SKM-1 (cell line): ENCODE results near the gene KDM5B.
"Not testable (repeated sequence)": the region's sequence is repeated elsewhere in the genome, so short reads cannot be mapped to it uniquely, and the experiment has no call there.

Experiments
- DNase-seq: peaks from one replicate; lab custom pipeline; 2025; ENCODE audit not compliant: unreplicated experiment; lab: John Stamatoyannopoulos, UW

The KDM5B gene

DNA sequence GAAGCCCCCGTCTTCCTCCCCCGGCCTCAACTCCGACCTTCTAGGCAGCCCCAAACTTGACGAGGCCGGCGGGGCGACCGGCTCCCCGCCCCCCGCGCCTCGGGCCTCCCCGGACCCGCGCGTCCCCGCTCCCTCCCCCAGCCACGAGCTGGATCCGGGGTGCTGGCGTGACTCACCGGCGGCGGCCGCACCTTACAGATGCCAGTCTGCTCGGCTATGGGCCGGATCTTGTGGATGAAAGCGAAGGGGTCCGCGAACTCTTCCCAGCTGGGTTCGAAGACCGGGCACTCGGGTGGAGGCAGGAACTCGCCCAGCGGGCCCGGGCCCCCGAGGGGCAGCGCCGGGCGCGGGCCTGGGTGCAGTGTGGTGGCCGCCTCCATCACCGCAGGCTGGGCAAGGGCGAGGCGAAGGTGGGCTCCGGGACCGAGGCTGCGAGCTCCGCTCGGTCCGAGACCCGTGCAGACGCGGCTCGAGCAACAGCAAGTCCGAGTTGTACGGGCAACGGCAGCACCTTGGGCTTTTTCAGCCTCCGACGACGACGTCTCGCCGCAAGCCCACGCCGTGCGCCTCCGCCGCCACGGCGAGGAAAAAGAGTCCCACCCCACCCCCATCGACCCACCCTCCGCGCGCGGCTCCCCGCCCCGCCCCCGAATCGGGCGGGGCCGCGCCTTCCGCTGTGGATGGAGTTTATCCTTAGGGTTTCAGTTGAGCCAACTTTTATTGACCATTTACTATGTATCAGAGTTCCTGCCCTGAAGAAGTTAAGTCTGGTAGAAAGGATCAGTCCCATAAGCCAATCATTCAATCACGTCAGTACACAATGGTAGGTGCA is at the start of gene KDM5B:
Gene KDM5B, minus strand, starts transcription at position 496 of the 832 bp plus-strand sequence. Its CDS starts 116 bp downstream, at position 380.
- peak; percentile 51 for DNase-seq

DNA sequence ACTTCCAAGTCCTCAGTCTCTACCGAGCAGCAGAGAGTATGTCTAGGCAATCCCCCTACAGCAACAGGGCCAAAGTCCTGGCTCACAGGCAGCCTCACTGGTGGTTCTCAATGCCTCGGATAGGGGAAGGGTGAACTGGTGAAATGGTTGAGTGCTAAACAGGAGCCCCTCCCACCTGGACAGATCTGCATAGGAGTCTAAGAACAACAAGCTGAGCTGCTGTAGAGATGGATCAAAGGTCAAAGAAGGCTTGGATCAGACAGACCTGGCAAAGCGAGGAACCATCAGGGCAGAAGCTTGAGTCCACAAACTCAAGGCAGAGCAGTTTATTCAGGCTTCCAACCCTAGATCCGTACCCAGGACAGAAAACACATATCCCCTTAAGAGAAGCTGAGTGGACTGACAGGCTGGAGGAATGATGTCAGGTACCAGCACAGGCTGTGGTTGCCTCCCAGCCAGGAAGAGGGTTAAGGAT is 49.0 kb upstream of the KDM5B start:
- no peak for DNase-seq

DNA sequence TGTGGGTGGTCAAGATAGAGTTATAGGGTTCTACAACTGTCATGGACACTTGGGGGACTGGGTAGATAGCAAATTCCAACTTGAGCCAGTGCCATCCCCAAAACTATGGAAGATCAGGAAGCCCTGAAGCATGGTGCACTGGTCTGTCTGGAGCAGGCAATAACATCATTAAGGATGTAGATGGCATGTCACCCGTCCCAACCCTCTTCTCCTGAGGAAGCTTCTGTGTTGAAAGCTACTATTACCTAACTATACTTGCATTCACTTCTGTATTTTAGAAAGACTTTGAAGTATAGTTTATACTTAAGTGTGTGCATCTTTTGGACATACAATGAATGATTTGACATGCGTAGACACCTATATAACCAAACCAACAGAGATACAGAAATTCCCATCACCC is 47.8 kb upstream of the KDM5B start:
- DNase-seq, result peak; percentile 83

DNA sequence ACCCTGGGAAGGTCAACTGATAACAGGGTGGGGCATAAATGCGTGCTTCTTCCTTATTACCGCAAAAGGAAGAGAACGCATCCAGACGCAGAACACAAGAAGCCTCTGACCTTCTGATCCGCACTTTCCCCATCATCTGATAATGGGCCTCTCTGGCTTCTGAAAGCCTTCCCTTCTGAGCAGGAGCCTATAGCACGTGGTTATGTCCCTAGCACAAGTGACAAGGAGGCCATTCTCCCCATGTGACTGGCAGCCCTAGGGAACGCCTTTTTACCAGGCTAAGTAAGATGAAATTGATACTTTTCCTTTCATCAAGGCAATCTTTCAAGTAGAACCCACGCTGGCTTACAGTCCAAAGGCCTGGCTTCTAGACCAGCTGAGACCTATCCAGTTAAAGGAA is 46.6 kb upstream of the KDM5B start:
- no peak for DNase-seq

DNA sequence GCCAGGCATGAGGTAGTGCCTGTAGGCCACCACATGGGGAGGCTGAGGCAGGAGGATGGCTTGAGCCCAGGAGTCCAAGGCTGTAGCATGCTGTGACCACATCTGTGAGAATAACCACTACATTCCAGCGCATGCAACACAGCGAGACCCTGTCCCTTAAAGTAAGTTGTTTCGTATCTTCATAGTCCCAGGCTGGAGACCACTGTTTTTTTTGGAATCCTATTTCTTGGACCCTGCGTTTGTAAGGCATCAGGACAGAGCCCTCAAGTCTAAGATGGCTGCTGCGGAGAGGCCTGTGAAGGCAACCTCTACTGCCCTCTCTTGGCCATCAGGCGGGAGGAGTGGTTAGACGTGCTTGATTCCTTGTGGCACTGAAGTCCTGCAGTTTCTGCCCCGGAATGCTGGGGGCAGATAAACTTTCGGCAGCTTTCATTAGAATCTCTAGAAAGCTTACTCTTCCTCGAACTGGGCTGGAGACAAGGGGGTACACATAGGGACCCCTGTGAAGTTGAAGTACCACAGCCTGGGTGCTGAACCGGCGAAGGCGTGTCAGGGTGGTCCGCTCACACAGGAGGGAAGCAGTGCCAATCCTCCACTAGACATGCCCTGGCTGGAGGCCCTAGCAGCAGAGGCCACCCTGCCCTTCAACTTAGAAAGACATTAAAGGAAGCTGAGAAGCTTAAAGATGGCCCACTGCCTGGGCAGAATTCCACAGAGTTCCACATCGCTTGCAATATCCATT is 44.1 kb upstream of the KDM5B start:
- DNase-seq, result no peak

DNA sequence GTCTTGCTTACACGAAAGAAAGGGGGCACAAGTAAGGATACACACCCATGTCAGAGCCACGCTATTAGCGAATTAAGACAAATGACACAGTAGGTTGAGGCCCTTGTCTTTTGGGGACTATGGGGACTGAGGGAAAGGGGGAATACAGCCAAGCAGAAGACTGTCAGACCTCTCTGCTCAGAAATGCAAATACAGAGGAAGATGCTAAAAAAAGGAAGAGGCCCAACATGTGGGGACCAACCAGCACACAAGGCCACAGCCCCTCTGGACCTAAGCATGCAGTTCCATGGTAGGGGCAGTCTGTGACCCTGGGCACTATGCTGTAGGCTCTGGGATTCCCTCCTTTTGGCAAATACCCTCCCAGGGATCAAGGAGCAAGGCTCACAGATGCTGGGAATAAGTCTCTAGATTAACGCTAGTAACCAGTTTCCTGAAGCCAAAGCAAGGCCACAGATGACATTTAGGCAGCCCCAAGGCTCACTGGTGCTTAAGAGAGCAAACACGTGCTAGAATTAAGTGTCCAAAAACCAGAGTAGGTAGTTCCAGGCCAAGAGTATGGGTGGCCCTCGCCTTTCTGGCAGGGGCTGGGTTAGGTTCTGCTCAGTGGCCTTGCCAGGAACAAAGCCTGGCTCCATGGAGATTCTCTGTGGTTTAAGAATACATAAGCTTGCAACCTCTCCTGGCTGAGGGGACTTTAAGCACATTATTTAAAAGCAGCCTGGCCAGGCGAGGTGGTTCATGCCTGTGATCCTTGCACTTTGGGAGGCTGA is 42.6 kb upstream of the KDM5B start:
- DNase-seq, result no peak

DNA sequence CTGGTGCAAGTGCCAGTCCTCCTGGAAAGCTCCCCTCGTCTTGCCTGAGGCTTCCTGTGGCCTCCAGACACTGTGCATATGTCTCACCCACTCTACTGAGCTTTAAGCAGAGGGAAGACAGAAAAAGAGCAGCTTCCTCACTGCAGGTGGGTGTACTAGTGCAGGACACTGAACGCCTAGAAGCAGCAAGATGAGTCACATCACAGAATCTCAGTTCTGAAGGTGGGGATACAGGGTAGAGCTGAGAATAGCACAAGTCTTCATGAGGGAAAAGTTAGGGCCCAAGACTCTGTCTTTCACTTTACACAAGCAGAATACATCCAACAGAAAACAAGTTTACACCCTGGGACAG is 39.9 kb upstream of the KDM5B start:
- DNase-seq, result no peak

DNA sequence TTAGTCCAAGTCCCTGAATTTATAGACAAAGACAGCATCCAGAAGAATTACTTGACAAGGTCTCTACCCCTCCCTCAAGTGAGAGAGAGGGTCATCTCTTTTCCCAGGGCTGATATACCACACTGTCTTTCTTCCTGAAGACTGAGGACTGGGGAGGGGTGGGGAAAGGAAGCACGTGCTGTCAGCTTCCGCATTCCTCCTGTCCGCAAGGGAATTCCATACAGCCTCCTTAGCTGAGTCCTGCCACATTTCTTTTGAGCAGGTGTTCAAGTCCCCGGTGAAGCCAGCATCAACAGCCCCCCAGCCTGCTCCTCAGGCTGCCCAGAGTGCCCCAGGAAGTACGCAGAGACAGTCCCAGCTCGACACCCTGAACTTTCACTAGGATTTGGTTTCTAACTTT is 36.7 kb upstream of the KDM5B start:
- no peak for DNase-seq

DNA sequence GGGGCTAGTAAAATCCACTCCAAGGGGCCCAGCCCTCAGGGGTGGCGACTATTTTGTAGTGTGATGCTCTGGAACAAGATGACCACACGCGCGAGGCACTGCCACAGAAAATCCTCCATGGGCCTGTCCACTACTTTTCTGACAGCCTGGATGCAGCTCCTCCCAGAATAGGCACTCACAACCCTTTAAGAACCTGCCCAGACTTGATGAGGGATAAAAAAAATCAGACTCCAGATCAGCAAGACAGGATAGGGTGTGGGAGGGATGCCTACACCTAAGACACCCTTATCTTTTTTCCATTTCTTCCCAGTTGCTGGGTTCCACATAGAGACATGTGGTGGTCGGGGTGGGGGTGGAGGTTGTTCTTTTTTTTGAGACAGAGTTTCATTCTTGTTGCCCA is 36.0 kb upstream of the KDM5B start:
- DNase-seq, result no peak

DNA sequence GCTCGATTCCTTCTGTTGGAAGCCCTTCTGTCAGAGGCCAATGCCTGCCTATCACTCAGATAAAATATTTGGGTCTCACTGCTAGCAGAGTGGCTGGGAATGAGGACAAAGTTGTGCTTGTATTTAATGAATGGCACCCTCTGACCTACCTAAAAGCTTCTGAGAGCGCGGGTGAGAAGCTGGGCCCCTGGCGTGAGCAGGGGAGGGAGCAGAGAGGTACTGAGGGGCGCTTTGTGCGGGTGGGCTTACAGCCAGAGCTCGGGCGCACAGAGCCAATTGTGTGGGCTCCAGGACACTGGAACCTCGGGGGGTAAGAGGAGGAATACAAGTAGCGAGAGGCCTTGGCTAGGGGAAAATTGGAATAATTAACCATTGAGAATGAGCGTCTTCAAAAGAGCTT is 34.9 kb upstream of the KDM5B start:
- no peak for DNase-seq

DNA sequence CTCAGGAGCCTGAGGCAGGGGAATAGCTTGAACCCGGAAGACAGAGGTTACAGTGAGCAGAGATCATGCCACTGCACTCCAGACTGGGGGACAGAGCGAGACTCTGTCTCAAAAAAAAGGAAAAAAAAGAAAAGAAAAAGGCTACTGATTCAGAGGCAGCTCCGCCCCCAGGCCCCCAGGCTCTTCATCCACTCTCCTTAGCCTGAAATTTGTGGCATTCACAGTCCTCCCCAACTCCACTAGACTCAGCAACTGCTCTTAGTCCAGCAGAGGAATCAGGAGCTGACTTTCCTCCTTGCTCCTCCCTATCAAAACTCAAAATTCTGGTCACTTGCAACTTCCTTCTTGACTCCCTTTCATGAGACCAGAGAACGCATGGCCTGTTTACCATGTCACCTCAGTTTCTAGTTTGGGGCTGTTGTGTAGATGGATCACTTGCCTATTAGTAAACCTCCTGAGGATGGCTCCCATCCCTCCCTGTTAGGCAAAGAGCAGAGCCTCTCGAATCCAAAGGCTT is 29.6 kb upstream of the KDM5B start:
- no peak for DNase-seq

DNA sequence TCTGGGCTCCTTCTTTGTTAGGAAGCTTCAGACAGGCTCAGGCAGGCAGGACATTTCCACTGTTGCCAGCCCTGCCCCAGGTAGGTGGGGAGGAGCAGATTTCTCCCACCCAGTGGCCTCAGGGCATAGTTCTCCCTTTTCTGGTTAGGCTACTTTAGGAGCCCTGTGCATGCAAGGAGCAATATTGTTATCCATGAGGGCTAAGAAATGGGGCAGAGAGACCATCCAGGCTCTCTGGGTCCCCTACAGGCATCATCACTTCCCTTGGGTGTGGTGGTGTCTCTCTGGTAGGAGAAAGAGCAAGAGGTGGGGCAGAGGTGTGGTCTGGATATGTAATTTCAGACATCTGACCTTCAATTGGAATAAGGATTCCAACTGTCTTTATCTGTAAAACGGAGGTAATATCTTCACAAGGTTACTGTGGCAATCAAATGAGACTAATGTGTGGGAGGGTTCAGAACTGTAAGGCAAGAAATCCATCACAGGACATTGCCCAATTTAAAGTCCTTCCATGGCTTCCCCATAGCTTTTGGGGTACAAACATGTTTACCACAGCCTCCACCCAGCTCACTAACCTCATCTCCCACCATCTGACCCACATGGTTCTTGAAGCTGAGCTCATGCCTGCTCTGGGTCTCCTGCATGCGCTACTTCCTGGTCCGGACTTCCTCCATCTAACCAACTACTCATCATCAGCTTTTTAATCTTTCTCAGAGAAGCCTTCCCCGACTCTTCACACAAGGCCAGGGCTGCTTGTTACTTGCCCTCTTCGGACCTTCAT is 28.6 kb upstream of the KDM5B start:
- peak; percentile 46 for DNase-seq

DNA sequence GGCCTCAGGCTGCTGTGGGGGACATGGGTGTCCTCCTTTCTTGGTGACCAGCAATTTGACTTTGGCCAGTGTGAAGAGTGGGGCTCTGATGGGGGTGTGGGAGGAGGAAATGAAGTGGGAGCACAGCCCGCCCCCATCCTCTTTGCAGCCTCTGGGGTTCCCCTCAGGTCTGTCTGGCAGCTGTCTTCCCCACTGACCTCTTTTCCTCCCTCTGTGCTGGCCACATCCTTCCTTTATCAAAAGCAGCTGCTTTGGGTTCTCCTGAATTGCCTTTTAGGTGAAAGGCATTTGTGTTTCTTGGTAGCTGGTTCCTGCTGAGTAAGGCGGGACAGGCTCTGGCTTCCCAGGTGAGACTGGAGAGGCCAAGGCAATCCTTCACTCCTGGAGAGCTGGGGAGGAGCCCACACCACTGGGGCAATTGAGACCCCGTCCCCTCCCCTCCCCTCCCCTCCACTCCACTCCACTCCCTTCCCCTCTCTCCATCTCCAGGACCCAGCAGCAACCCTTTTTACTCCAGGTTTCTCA is 27.4 kb upstream of the KDM5B start:
- DNase-seq, result no peak

DNA sequence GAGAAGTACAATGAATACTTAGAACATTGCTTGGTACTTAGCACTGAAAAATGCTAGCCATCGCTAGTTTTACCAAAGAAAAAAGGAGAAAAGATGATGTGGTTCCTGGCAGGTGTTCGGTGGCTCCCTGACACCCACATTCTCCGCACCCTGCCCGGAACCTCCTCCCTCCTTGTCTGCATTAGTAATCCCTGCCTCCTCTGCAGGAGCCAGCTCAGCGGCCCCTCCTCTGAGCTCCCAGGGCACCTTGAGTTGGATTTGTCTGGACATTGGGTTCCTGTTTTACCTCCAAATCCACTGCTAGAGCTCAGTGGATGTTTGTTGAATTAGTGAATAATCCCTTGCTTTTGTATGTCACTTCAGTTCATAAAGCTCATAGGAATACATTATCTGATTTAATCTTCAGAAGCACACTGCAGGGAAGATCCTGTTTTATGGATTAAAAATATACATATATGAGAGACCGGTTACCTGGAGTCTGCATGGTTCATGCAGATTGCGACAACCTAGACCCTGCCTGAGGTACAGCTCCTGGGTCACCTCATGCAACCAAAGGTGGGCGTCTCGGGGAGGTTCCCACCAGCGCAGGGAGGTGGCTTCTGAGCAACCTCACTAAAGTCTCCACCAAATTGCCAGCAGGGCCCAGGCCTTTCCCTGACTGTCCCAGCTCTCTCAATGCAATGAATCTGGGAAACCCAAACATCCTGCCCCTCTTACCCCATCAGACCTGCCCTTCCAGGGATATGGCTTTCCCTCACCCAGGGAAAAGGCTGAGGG is 26.7 kb upstream of the KDM5B start:
- no peak for DNase-seq

DNA sequence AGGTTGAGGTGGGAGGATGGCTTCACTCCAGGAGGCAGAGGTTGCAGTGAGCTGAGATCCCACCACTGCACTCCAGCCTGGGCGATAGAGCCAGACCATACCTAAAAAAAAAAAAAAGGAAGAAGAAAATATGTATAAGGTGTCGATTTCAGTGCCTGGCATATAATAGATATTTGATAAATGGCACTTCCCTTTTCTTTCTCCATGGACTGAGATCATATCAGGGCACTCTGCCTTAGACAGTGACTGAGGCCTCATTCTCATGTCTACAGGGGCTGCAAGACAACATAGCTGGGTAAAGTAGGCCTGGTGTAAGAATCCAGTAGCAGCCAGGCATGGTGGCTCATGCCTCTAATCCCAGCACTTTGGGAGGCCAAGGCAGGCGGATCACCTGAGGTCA is 23.7 kb upstream of the KDM5B start:
- DNase-seq, result no peak

DNA sequence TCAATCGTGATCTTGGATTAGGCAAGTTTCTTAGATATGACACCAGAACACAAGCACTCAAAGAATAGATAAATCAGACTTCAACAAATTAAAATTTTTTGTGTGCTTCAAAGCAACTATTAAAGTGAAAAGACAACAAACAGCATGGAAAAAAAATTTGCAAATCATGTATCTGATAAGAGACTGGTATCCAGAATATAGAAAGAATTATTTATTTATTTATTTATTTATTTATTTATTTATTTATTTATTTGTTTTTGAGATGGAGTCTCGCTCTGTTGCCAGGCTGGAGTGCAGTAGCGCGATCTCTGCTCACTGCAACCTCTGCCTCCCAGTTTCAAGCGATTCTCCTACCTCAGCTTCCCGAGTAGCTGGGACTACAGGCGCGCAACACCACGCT is 21.0 kb upstream of the KDM5B start:
- DNase-seq, result not testable (repeated sequence)

DNA sequence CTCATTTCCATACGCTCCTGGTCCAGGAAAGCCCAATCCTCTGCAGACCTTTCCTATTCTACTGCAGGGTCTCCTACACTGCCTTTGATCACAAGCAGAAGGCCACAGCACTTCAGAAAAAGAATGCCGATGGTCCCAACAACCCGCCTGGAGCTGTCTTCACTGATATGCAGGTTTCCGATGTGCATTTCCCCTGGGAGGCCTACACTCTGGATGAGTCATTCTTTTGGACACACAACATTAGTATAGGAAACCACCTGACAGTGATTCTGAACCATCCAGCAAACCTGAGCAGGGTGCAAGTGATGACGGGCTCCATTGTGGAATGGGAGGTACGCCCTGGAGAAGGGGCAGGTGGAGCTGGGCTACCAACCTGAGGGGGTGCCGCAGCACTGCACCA is 17.5 kb upstream of the KDM5B start:
- DNase-seq, result no peak

DNA sequence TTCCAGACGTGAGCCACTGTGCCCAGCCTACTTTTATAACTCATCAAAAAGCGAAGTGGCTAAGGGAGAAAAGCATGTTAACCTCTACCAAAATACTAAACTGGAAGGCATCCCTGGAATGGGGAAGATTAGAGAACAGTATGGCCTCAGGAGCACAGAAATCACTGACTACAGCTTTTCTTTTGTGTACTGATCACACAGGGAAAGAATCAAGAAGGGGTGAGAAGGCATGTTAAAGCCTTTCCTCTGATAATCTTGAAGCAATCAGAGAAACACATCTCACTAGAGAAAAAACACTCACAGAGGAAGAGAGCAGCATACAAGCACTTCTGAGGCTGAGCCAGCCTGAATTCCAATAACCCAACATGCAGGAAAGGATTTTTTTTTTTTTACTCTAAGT is 13.2 kb upstream of the KDM5B start:
- no peak for DNase-seq

DNA sequence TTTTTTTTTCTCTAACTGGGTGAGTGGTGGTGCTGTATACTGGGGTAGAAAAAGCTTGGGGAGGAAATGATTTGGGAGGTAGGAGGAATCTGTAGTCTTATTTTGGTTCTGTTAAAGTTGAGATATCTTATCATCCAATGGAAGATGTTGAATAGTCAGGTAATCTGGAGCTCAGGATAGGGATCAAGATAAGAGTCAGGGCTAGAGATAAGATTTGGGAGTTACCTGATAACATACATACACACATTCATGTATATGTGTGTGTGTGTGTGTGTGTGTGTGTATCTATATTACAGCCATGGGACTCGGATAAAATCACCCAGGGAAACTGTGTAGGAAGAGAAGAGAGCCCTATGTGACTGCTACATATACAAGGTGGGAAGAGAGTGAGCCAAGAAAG is 10.6 kb upstream of the KDM5B start:
- no peak for DNase-seq

DNA sequence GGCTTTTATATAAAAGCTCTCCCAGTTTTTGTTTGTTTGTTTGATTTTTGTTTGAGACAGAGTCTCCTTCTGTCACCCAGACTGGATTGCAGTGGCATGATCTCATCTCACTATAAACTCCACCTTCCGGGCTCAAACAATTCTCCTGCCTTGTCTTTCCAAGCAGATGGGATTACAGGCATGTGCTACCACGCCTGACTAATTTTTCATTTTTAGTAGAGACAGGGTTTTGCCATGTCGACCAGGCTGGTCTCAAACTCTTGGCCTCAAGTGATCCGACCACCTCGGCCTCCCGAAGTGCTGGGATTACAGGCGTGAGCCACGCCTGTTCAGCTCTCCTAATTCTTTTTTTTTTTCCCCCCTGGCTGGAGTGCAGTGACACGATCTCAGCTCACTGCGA is 6.9 kb upstream of the KDM5B start:
- no peak for DNase-seq
